K562 (cell line): ENCODE measurements around the gene TXN. TPM values are rescaled to one million over a fixed set of nuclear protein-coding genes. Genes with fewer than 3 reads are reported as not detected.

Experiments used
- ATAC-seq: fragments of 200-7000 bp; cut with Tn5 transposase; 3 replicates; pipeline ENCODE4 v1.9.1; 2020; ENCODE audit warnings: moderate library complexity
- BruUV-seq: library from RNA; stranded (reverse); fragments of 400-500 nt; replicated peaks from 2 replicates; lab custom pipeline; 2021; lab: Mats Ljungman, UMichigan
- CTCF ChIA-PET: fragments of 300-600 bp; formaldehyde crosslinking; extraction: SDS; loops from one replicate; lab custom pipeline; 2021; ENCODE audit warnings: low intra/inter-chr PET ratio; lab: Yijun Ruan, JAX
- POLR2A ChIA-PET: fragments of 300-600, 350-650 bp; sonication (Branson Sonifier 250); formaldehyde crosslinking; extraction: SDS; loops from one replicate; lab custom pipeline; 2021; ENCODE audit warnings: antibody characterized with exemption, inconsistent platforms; lab: Yijun Ruan, JAX
- DNase-seq, 4 experiments: peaks; one replicate each; pipeline versions ENCODE4 v3.0.0 to v3.0.0-alpha.2; 2011 to 2018; ENCODE audit warnings: low spot score in 3 of 4, mixed read lengths in 3 of 4; ENCODE audit errors: extremely low read depth in 1 of 4
- FAIRE-seq: peaks from 2 replicates; lab custom pipeline; 2011; peaks lifted over from hg19 to GRCh38; lab: Jason Lieb, UNC
- H2AFZ ChIP-seq: 2 replicates; pipeline ENCODE4 v1.6.0; 2011; ENCODE audit warnings: low read depth, low read length, control low read depth, inconsistent platforms
- H3K27ac ChIP-seq: fragments of 200-600 bp; 3 replicates; pipeline ENCODE4 v1.8.0; 2011; ENCODE audit warnings: low read depth, mild to moderate bottlenecking, control low read depth, inconsistent platforms, low read length, moderate library complexity, mixed read lengths; ENCODE audit errors: extremely low read depth
- H3K27me3 ChIP-seq, 2 experiments: fragments of 300-600 bp in 1 of 2; 2 replicates in 1 of 2; 3 replicates in 1 of 2; pipeline versions ENCODE4 v1.6.0 to v1.8.0; 2011; ENCODE audit warnings: inconsistent platforms in 2 of 2, low read length in 2 of 2, mild to moderate bottlenecking in 1 of 2, mixed read lengths in 1 of 2, moderate library complexity in 1 of 2; ENCODE audit not compliant: control insufficient read depth in 2 of 2, insufficient read depth in 2 of 2
- H3K36me3 ChIP-seq: fragments of 300-600 bp; 3 replicates; pipeline ENCODE4 v1.8.0; 2011; ENCODE audit warnings: mild to moderate bottlenecking, low read length, inconsistent platforms; ENCODE audit not compliant: control insufficient read depth, insufficient read depth
- H3K4me1 ChIP-seq, 2 experiments: fragments of 200-600 bp in 1 of 2; replicated peaks in 1 of 2; 2 replicates in 1 of 2; 3 replicates in 1 of 2; pipeline versions ENCODE4 v1.5.1 to v1.8.0; 2011; ENCODE audit warnings: inconsistent platforms in 2 of 2, low read length in 2 of 2, mild to moderate bottlenecking in 1 of 2, mixed read lengths in 1 of 2, moderate library complexity in 1 of 2; ENCODE audit not compliant: control insufficient read depth in 2 of 2, insufficient read depth in 2 of 2
- H3K4me2 ChIP-seq: 2 replicates; pipeline ENCODE4 v1.6.1; 2011; ENCODE audit warnings: low read length, control low read depth, inconsistent platforms, mixed read lengths; ENCODE audit not compliant: insufficient read depth
- H3K4me3 ChIP-seq: fragments of 200-600 bp; sonication (generic), shearing (Covaris generic); 2 replicates; pipeline ENCODE4 v1.5.1; 2016; ENCODE audit warnings: control low read depth, inconsistent platforms
- H3K79me2 ChIP-seq: fragments of 200-600 bp; 3 replicates; pipeline ENCODE4 v1.8.0; 2011; ENCODE audit warnings: low read length, inconsistent platforms; ENCODE audit not compliant: control insufficient read depth, insufficient read depth
- H3K9ac ChIP-seq, 2 experiments: 2 replicates each; pipeline versions ENCODE4 v1.6.0 to v1.6.1; 2011; ENCODE audit warnings: low read depth in 2 of 2, low read length in 2 of 2, control low read depth in 1 of 2, inconsistent platforms in 1 of 2, mild to moderate bottlenecking in 1 of 2, mixed read lengths in 1 of 2; ENCODE audit not compliant: insufficient read depth in 1 of 2
- H3K9me1 ChIP-seq: one replicate; pipeline ENCODE4 v1.6.0; 2011; ENCODE audit warnings: inconsistent platforms, mild to moderate bottlenecking, low read length, moderate library complexity; ENCODE audit not compliant: control insufficient read depth, insufficient read depth
- H3K9me3 ChIP-seq: replicated peaks from 2 replicates; pipeline ENCODE4 v1.5.1; 2011; ENCODE audit warnings: low read depth, low read length, inconsistent platforms; ENCODE audit not compliant: control insufficient read depth, insufficient read depth
- H4K20me1 ChIP-seq: replicated peaks from 2 replicates; pipeline ENCODE4 v1.6.1; 2011; ENCODE audit warnings: low read length, inconsistent platforms, mixed read lengths; ENCODE audit not compliant: control insufficient read depth, insufficient read depth
- CCNT2 ChIP-seq: IDR thresholded peaks from 2 replicates; pipeline ENCODE4 v1.6.1; 2011; ENCODE audit warnings: borderline replicate concordance, low read depth, mild to moderate bottlenecking, moderate library complexity, mixed read lengths, low read length; ENCODE audit not compliant: insufficient read length; ENCODE audit errors: extremely low read depth
- HDAC8 ChIP-seq: fragments of 450-650 bp; IDR thresholded peaks from 2 replicates; pipeline ENCODE4 v1.6.1; 2016; ENCODE audit warnings: mild to moderate bottlenecking, missing genetic modification characterization, moderate library complexity, missing compliant biosample characterization
- NFXL1 ChIP-seq: fragments of 450-650 bp; formaldehyde crosslinking; IDR thresholded peaks from 2 replicates; pipeline ENCODE4 v1.4.0; 2021; ENCODE audit warnings: mild to moderate bottlenecking
- NR2C2 ChIP-seq, 2 experiments: fragments of 200-800 bp in 1 of 2; sonication (Bioruptor generic) in 1 of 2; sonication (generic) in 1 of 2; formaldehyde crosslinking in 1 of 2; IDR thresholded peaks; 2 replicates each; pipeline versions ENCODE4 v1.6.1 to v1.8.0; 2016 to 2022; ENCODE audit warnings: mild to moderate bottlenecking in 1 of 2, missing compliant biosample characterization in 1 of 2, missing genetic modification characterization in 1 of 2, missing genetic modification reagents in 1 of 2
- SAFB ChIP-seq: fragments of 200-400 bp; formaldehyde crosslinking; IDR thresholded peaks from 2 replicates; pipeline ENCODE4 v1.6.1; 2017; ENCODE audit warnings: low read depth, low read length, borderline replicate concordance
- SREBF1 ChIP-seq: fragments of 150-350 bp; IDR thresholded peaks from 2 replicates; pipeline ENCODE4 v1.6.1; 2014; ENCODE audit warnings: antibody characterized with exemption, low read depth, low read length, borderline replicate concordance
- STAG1 ChIP-seq: sonication (generic); formaldehyde crosslinking; IDR thresholded peaks from 2 replicates; pipeline ENCODE4 v1.5.0; 2020; ENCODE audit warnings: missing genetic modification reagents, borderline replicate concordance
- STAT5B ChIP-seq: fragments of 250-450 bp; sonication (Bioruptor Pico); IDR thresholded peaks from 2 replicates; pipeline ENCODE4 v1.8.0; 2021; ENCODE audit warnings: mild to moderate bottlenecking, inconsistent platforms
- TCF7L2 ChIP-seq: fragments of 150-350 bp; IDR thresholded peaks from 2 replicates; pipeline ENCODE4 v1.6.1; 2016; ENCODE audit warnings: low read depth, mild to moderate bottlenecking, low read length, moderate library complexity
- ZBTB8A ChIP-seq: fragments of 450-650 bp; IDR thresholded peaks from 2 replicates; pipeline ENCODE4 v1.6.1; 2018; ENCODE audit warnings: mild to moderate bottlenecking, moderate library complexity; ENCODE audit not compliant: partially characterized antibody
- ZC3H8 ChIP-seq: fragments of 450-650 bp; IDR thresholded peaks from 2 replicates; pipeline ENCODE4 v1.6.1; 2017
- ZNF224 ChIP-seq: sonication (generic); formaldehyde crosslinking; IDR thresholded peaks from 2 replicates; pipeline ENCODE4 v1.8.0; 2022; ENCODE audit warnings: mild to moderate bottlenecking, missing genetic modification reagents
- ZNF311 ChIP-seq: fragments of 250-450 bp; sonication (Bioruptor Pico); IDR thresholded peaks from 2 replicates; pipeline ENCODE4 v1.4.0; 2020; ENCODE audit warnings: mild to moderate bottlenecking, moderate library complexity
- WGBS: fragments of 100-300 bp; shearing (Covaris generic); methylation state at CpG from one replicate; pipeline ENCODE4 v1.1.6; 2016; ENCODE audit warnings: low coverage, mixed read lengths; ENCODE audit not compliant: insufficient coverage; ENCODE audit errors: missing lambda C conversion rate; 5-methylcytosine and 5-hydroxymethylcytosine counted together
- in situ Hi-C: fragments of 300-500 bp; cut with MboI; formaldehyde crosslinking; loops from 4 replicates; pipeline ENCODE4 v1.15.0; 2018; ENCODE audit warnings: inconsistent platforms, mixed read lengths
- intact Hi-C: fragments of 100-400 bp; cut with micrococcal nuclease; formaldehyde crosslinking; loops from 2 replicates; pipeline ENCODE4 v1.14.2; 2022
- polyA plus RNA-seq, 8 experiments: library from polyadenylated mRNA; depleted of rRNA in 4 of 8; stranded (reverse) in 5 of 8; unstranded in 3 of 8; fragments of >200 nt; fragmentation: Nextera tagmentation in 2 of 8; fragmentation: Illumina TruSeq in 1 of 8; extraction: Ambion mirVana in 2 of 8; extraction: Trizol in 1 of 8; gene quantifications; 2 replicates each; pipeline versions ENCODE4 v1.2.1 to v1.2.3, GENCODE V29; 2011 to 2014; ENCODE audit warnings: inconsistent platforms in 1 of 8, missing spikeins in 1 of 8
- total RNA-seq, 7 experiments: library from RNA; depleted of rRNA in 6 of 7; stranded (reverse); fragments of >200 nt in 6 of 7; fragmentation: Illumina TruSeq in 2 of 7; extraction: Trizol in 2 of 7; gene quantifications; 2 replicates each; pipeline versions ENCODE4 v1.2.1 to v1.2.3, GENCODE V29; 2011 to 2021; ENCODE audit warnings: low replicate concordance in 1 of 7
- TF ChIP-seq, protein P1 (sequence below): fragments of 250-450 bp; sonication (Bioruptor Pico); IDR thresholded peaks from 2 replicates; pipeline ENCODE4 v1.4.0; 2020; ENCODE audit warnings: borderline replicate concordance
- TF ChIP-seq, protein P2 (sequence below): sonication (generic); formaldehyde crosslinking; IDR thresholded peaks from 2 replicates; pipeline ENCODE4 v1.5.0; 2020; ENCODE audit warnings: missing genetic modification reagents
- TF ChIP-seq, protein P3 (sequence below): fragments of 250-450 bp; sonication (Bioruptor Pico); IDR thresholded peaks from 2 replicates; pipeline ENCODE4 v1.5.0; 2020; ENCODE audit warnings: mild to moderate bottlenecking
- TF ChIP-seq, protein P4 (sequence below): fragments of 450-650 bp; IDR thresholded peaks from 2 replicates; pipeline ENCODE4 v1.6.1; 2016; ENCODE audit warnings: missing biosample characterization, missing genetic modification characterization

Gene TXN
- total and polyA plus RNA-seq, 9 of the 15 experiments (the other 6 are each of a cell fraction or from before 2014, with no cell fraction given): 272 to 1,596 (median 514) TPM

DNA sequence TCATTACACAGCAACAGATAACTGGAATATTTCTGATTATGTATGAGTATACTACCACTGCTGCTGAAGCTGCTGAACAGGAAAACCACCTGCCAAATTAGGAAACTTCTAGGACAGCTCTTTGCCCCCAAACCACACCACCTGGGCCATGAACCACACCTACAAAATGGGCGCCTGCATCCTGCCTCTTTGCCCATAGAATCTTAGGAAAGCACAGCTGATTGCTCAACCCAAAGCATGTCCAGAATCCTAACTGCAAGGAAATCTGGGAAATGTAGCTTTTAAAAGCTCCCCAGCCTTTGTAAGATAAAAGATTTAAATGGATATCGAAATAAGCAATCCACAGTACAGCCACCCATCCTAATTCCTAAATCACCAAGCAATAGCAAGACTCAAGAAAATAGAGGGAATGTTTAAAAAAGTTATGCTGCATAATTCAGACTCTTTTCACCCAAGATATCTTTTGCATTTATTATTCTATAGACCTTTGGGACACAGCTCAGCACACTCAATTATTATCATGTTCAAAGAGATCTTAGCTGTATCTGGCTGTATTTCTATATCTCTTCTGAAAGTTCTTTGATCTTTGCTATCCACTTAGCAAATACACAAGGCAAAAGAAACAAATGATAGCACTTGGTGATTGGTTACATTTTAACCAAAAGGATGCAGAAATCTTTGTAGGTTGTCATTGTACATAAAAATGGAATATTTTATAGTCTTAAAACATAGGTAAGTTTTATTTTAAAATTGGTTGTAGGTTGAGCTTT, 41.5 kb downstream of the TXN start:
- CTCF ChIA-PET: no interaction called here
- Histone ChIP-seq H3K9ac (no peak overlapping the region), H3K9me1 (no peaks in the 10 kb centered on the region), H3K79me2 (no peaks in the 10 kb centered on the region), H3K4me3 (no peak overlapping the region), H4K20me1 (no peaks in the 10 kb centered on the region; the same call in 1 of the 2 replicates), H2AFZ (no peak overlapping the region), H3K36me3 (no peaks in the 10 kb centered on the region), H3K27me3 (peaks cover 3 to 18% of the 10 kb centered on the region in 2 experiments; a peak in 2 of 5 replicates), H3K9me3 (no peaks in the 10 kb centered on the region), H3K4me2 (no peak overlapping the region), H3K27ac (no peak overlapping the region), H3K4me1 (no peaks in the 10 kb centered on the region; a peak in 1 of 5 replicates)
- intact Hi-C loops: loop anchor here (10.0 kb wide), 1 partner anchor 410 kb away; no protein-coding TSS in a partner anchor
- DNase-seq (no peak), ATAC-seq (no peak), FAIRE-seq (no peak)
- in situ Hi-C loops: no loop called here
- no TSS peak for BruUV-seq
- 0% methylated on average over 2 of the region's 2 CpGs for WGBS
- POLR2A ChIA-PET: no interaction called here
- TF ChIP-seq NFXL1 (CRISPR knock-in tag) (no peak), CCNT2 (no peak), SAFB (no peak), ZNF224 (CRISPR knock-in tag) (no peak), SREBF1 (no peak), ZNF311 (CRISPR knock-in tag) (no peak), TCF7L2 (no peak), STAG1 (CRISPR knock-in tag) (no peak), ZC3H8 (no peak), NR2C2 (CRISPR knock-in tag; IDR thresholded peaks at IDR 0.05) (no peak), NR2C2 (tag; IDR thresholded peaks at IDR 0.05) (no peak), STAT5B (CRISPR knock-in tag) (no peak), HDAC8 (no peak), ZBTB8A (no peak)
- TF ChIP-seq, protein P1, sequence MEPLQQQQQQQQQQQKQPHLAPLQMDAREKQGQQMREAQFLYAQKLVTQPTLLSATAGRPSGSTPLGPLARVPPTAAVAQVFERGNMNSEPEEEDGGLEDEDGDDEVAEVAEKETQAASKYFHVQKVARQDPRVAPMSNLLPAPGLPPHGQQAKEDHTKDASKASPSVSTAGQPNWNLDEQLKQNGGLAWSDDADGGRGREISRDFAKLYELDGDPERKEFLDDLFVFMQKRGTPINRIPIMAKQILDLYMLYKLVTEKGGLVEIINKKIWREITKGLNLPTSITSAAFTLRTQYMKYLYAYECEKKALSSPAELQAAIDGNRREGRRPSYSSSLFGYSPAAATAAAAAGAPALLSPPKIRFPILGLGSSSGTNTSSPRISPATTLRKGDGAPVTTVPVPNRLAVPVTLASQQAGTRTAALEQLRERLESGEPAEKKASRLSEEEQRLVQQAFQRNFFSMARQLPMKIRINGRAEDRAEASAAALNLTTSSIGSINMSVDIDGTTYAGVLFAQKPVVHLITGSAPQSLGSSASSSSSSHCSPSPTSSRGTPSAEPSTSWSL (CRISPR knock-in tag): no peak
- TF ChIP-seq, protein P2, sequence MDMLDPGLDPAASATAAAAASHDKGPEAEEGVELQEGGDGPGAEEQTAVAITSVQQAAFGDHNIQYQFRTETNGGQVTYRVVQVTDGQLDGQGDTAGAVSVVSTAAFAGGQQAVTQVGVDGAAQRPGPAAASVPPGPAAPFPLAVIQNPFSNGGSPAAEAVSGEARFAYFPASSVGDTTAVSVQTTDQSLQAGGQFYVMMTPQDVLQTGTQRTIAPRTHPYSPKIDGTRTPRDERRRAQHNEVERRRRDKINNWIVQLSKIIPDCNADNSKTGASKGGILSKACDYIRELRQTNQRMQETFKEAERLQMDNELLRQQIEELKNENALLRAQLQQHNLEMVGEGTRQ (CRISPR knock-in tag): no peak
- TF ChIP-seq, protein P3, sequence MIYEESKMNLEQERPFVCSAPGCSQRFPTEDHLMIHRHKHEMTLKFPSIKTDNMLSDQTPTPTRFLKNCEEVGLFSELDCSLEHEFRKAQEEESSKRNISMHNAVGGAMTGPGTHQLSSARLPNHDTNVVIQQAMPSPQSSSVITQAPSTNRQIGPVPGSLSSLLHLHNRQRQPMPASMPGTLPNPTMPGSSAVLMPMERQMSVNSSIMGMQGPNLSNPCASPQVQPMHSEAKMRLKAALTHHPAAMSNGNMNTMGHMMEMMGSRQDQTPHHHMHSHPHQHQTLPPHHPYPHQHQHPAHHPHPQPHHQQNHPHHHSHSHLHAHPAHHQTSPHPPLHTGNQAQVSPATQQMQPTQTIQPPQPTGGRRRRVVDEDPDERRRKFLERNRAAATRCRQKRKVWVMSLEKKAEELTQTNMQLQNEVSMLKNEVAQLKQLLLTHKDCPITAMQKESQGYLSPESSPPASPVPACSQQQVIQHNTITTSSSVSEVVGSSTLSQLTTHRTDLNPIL (CRISPR knock-in tag): no peak
- TF ChIP-seq, protein P4, sequence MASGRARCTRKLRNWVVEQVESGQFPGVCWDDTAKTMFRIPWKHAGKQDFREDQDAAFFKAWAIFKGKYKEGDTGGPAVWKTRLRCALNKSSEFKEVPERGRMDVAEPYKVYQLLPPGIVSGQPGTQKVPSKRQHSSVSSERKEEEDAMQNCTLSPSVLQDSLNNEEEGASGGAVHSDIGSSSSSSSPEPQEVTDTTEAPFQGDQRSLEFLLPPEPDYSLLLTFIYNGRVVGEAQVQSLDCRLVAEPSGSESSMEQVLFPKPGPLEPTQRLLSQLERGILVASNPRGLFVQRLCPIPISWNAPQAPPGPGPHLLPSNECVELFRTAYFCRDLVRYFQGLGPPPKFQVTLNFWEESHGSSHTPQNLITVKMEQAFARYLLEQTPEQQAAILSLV (tag): no peak
